Esophagus squamous epithelium (tissue), 5 donors: ENCODE data around the gene ASB5. TPM values are rescaled to one million over a fixed set of nuclear protein-coding genes. Genes with fewer than 3 reads are reported as not detected.

ENCODE experiments used
- DNase-seq: peaks from one replicate; lab custom pipeline; 2025; lab: John Stamatoyannopoulos, UW
- H3K27ac ChIP-seq, 4 donors: fragments of 200-600 bp; sonication (generic); one replicate each; pipeline ENCODE4 v1.5.1; 2016 to 2019; ENCODE audit warnings: mild to moderate bottlenecking in 1 of 4
- H3K27me3 ChIP-seq, 4 donors: fragments of 200-600 bp; sonication (generic); 1 replicate in 3 of 4; 2 replicates in 1 of 4; pipeline versions ENCODE4 v1.5.1 to v1.6.0; 2017 to 2021; ENCODE audit warnings: antibody characterized with exemption in 1 of 4
- H3K36me3 ChIP-seq, 3 donors: fragments of 200-600 bp; sonication (generic); one replicate each; pipeline ENCODE4 v1.5.1; 2016 to 2019
- H3K4me1 ChIP-seq, 3 donors: fragments of 200-600 bp; sonication (generic); one replicate each; pipeline ENCODE4 v1.5.1; 2017 to 2019
- H3K4me3 ChIP-seq, 4 donors: fragments of 200-600 bp; sonication (generic); 1 replicate in 3 of 4; 2 replicates in 1 of 4; pipeline ENCODE4 v1.5.1; 2016 to 2019; ENCODE audit warnings: mild to moderate bottlenecking in 2 of 4, moderate library complexity in 1 of 4
- H3K9me3 ChIP-seq, 3 donors: fragments of 200-600 bp; sonication (generic); one replicate each; pipeline ENCODE4 v1.5.1; 2016 to 2019
- POLR2A ChIP-seq, 4 donors: fragments of 450-650 bp; IDR thresholded peaks; one replicate each; pipeline ENCODE4 v1.6.1; 2017; ENCODE audit warnings: antibody characterized with exemption in 4 of 4, mild to moderate bottlenecking in 4 of 4, moderate library complexity in 3 of 4
- WGBS, 2 donors: methylation state at CpG; one replicate each; pipeline ENCODE4 v1.1.5; 2018; 5-methylcytosine and 5-hydroxymethylcytosine counted together
- intact Hi-C: fragments of 100-400 bp; cut with DNase I; formaldehyde crosslinking; loops from one replicate; pipeline ENCODE4 v1.15.0; 2022
- total RNA-seq, 4 donors: library from RNA; depleted of rRNA; stranded (reverse); fragments of >200 nt; gene quantifications; one replicate each; pipeline ENCODE4 v1.1.0, GENCODE V29; 2016
- TF ChIP-seq, protein P1 (sequence below), 6 experiments: fragments of 450-650 bp in 4 of 6; fragments of 200-600 bp in 2 of 6; sonication (generic) in 2 of 6; IDR thresholded peaks; one replicate each; pipeline ENCODE4 v1.5.1; 2016 to 2019; ENCODE audit warnings: antibody characterized with exemption in 6 of 6, mild to moderate bottlenecking in 4 of 6, moderate library complexity in 4 of 6
- donor health status: DM: yes; HTN: yes; CAD: no.

ASB5 gene
- total RNA-seq, 4 donors from 2014 or later = 0.13 to 4.0 (median 0.24) TPM

DNA sequence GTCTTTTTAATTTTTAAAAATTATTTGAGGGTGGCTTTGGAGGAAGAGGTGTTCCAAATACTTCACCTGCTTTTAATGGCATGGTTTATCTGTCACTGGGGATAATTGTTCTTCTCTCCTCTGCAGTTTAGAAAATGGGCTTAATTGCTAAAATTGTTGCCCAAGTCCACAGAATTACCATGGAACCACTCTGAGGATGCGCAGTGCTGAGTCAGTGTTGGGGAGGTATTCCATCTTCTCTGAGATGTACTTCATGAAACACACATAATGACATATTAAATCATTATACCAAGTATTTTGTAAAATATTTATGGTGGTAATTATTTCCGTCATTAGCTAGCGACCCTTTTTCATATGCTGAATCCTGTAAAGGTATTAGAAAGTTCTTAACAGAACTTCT lies 8.0 kb downstream of the ASB5 start:
- peak overlapping the region in 1 of 4 donors; percentile 5 for H3K27ac ChIP-seq

DNA sequence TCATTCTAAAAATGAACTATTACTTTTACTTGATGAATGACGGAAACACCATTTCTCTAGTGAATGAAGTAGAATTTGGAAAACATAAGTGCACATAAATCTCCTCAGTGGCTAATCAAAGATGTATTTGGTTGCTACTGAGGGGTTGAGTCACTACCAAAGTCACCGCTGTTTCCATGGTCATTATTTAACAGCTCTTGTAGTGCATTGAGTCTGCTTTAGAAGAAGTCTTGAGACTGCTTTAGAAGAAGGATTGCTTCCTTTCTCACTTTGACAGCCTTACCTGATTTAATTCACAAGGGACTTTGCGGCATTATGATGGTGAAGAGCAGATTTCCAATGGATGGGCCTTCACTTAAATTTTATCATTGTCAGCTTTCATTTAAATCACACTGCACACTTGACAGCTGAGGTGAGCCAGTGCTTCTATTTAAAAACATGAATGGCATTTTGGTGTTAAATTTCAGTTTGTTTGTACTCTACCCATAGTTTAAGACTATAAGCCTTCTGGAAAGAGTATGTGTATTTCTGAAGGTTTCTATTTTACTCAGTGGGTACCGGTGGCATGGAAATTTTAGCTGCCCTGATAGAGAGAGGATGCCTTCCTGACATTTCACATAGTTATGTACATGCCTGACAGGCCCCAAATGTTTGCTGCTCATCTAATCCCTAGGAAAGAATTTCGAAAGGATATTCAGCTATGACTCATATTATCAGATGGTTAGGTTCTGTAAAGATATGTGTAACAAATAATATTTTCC lies 9.5 kb downstream of the ASB5 start:
- no peak overlapping the region for H3K4me3 ChIP-seq
- H3K4me1 ChIP-seq = no peaks in the 10 kb centered on the region
- no peaks in the 10 kb centered on the region for H3K27me3 ChIP-seq
- TF ChIP-seq POLR2A (IDR thresholded peaks at IDR 0.05) = no peak
- TF ChIP-seq, protein P1, sequence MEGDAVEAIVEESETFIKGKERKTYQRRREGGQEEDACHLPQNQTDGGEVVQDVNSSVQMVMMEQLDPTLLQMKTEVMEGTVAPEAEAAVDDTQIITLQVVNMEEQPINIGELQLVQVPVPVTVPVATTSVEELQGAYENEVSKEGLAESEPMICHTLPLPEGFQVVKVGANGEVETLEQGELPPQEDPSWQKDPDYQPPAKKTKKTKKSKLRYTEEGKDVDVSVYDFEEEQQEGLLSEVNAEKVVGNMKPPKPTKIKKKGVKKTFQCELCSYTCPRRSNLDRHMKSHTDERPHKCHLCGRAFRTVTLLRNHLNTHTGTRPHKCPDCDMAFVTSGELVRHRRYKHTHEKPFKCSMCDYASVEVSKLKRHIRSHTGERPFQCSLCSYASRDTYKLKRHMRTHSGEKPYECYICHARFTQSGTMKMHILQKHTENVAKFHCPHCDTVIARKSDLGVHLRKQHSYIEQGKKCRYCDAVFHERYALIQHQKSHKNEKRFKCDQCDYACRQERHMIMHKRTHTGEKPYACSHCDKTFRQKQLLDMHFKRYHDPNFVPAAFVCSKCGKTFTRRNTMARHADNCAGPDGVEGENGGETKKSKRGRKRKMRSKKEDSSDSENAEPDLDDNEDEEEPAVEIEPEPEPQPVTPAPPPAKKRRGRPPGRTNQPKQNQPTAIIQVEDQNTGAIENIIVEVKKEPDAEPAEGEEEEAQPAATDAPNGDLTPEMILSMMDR (IDR thresholded peaks at IDR 0.05) = no peak
- WGBS, 2 donors = 69 to 74% methylated on average over 5 of the region's 5 CpGs
- no peak overlapping the region for H3K27ac ChIP-seq
- no peaks in the 10 kb centered on the region for H3K36me3 ChIP-seq
- DNase-seq = no peak
- intact Hi-C loops = no loop called here
- H3K9me3 ChIP-seq = no peaks in the 10 kb centered on the region

More for the DNA sequence above, 8.0 kb downstream of the ASB5 start:
- intact Hi-C loops = no loop called here
- 83 to 87% methylated on average over 3 of the region's 3 CpGs for WGBS, 2 donors
- no peaks in the 10 kb centered on the region for H3K4me1 ChIP-seq
- no peaks in the 10 kb centered on the region for H3K27me3 ChIP-seq
- no peak for DNase-seq
- H3K36me3 ChIP-seq = no peaks in the 10 kb centered on the region
- TF ChIP-seq, protein P1 (IDR thresholded peaks at IDR 0.05) = no peak
- no peak for TF ChIP-seq POLR2A (IDR thresholded peaks at IDR 0.05)
- no peak overlapping the region for H3K4me3 ChIP-seq
- H3K9me3 ChIP-seq = no peaks in the 10 kb centered on the region

GRCh38 chr4:176258135-176258534 lies 10.9 kb downstream of the ASB5 start:
- no peaks in the 10 kb centered on the region for H3K9me3 ChIP-seq
- no peak overlapping the region for H3K4me3 ChIP-seq
- no peak overlapping the region for H3K27ac ChIP-seq
- no peaks in the 10 kb centered on the region for H3K27me3 ChIP-seq
- DNase-seq = no peak
- 84 to 86% methylated on average over 3 of the region's 3 CpGs for WGBS, 2 donors
- no peaks in the 10 kb centered on the region for H3K4me1 ChIP-seq
- TF ChIP-seq, protein P1 (IDR thresholded peaks at IDR 0.05) = no peak
- no peak for TF ChIP-seq POLR2A (IDR thresholded peaks at IDR 0.05)
- intact Hi-C loops = no loop called here
- no peaks in the 10 kb centered on the region for H3K36me3 ChIP-seq

GRCh38 chr4:176256921-176257320 lies 12.1 kb downstream of the ASB5 start:
- H3K4me1 ChIP-seq = no peaks in the 10 kb centered on the region
- DNase-seq = no peak
- H3K4me3 ChIP-seq = no peak overlapping the region
- 6 to 33% methylated on average over 1 of the region's 1 CpG for WGBS, 2 donors
- no peak overlapping the region for H3K27ac ChIP-seq
- H3K27me3 ChIP-seq = no peaks in the 10 kb centered on the region
- no peak for TF ChIP-seq POLR2A (IDR thresholded peaks at IDR 0.05)
- TF ChIP-seq, protein P1 (IDR thresholded peaks at IDR 0.05) = no peak
- no peaks in the 10 kb centered on the region for H3K36me3 ChIP-seq
- intact Hi-C loops = no loop called here
- no peaks in the 10 kb centered on the region for H3K9me3 ChIP-seq

- Histone ChIP-seq H3K27ac (no peak overlapping the region), H3K4me3 (no peak overlapping the region), H3K27me3 (no peaks in the 10 kb centered on the region), H3K4me1 (no peaks in the 10 kb centered on the region), H3K9me3 (no peaks in the 10 kb centered on the region), H3K36me3 (no peaks in the 10 kb centered on the region)
- 84 to 94% methylated on average over 1 of the region's 1 CpG for WGBS, 2 donors
- DNase-seq = no peak
- intact Hi-C loops = no loop called here
- no peak for TF ChIP-seq POLR2A (IDR thresholded peaks at IDR 0.05)
- TF ChIP-seq, protein P1 (IDR thresholded peaks at IDR 0.05) = no peak
These were observed 26.2 kb downstream of the ASB5 start for GRCh38 chr4:176242764-176243347.
